SK-N-SH treated with all-trans-retinoic acid at 6 μM for 48 hours (cell line): ENCODE data around the gene JOSD2.

Experiments used
- BACH2 ChIP-seq: fragments of 250-450 bp; sonication (Bioruptor Pico); IDR thresholded peaks from 2 replicates; pipeline ENCODE4 v1.9.0; 2021; ENCODE audit warnings: mild to moderate bottlenecking, borderline replicate concordance
- GLIS3 ChIP-seq: fragments of 250-450 bp; sonication (Bioruptor Pico); IDR thresholded peaks from 2 replicates; pipeline ENCODE4 v1.5.0; 2020; ENCODE audit warnings: mild to moderate bottlenecking, moderate library complexity
- OSR1 ChIP-seq: fragments of 250-450 bp; sonication (Bioruptor Pico); IDR thresholded peaks from 2 replicates; pipeline ENCODE4 v1.8.0; 2022; ENCODE audit warnings: moderate library complexity, mild to moderate bottlenecking, inconsistent platforms
- PPARA ChIP-seq: fragments of 250-450 bp; sonication (Bioruptor Pico); IDR thresholded peaks from 2 replicates; pipeline ENCODE4 v1.5.0; 2020; ENCODE audit warnings: mild to moderate bottlenecking, borderline replicate concordance
- ZC3H10 ChIP-seq: fragments of 250-450 bp; sonication (Bioruptor Pico); IDR thresholded peaks from 2 replicates; pipeline ENCODE4 v1.5.1; 2021; ENCODE audit warnings: mild to moderate bottlenecking, moderate library complexity
- ZFP30 ChIP-seq: fragments of 450-650 bp; formaldehyde crosslinking; IDR thresholded peaks from 2 replicates; pipeline ENCODE4 v1.5.0; 2022; ENCODE audit warnings: mild to moderate bottlenecking, moderate library complexity
- TF ChIP-seq, protein P1 (sequence below): fragments of 250-450 bp; sonication (Bioruptor Pico); IDR thresholded peaks from 2 replicates; pipeline ENCODE4 v1.5.0; 2020; ENCODE audit warnings: mild to moderate bottlenecking, moderate library complexity

DNA sequence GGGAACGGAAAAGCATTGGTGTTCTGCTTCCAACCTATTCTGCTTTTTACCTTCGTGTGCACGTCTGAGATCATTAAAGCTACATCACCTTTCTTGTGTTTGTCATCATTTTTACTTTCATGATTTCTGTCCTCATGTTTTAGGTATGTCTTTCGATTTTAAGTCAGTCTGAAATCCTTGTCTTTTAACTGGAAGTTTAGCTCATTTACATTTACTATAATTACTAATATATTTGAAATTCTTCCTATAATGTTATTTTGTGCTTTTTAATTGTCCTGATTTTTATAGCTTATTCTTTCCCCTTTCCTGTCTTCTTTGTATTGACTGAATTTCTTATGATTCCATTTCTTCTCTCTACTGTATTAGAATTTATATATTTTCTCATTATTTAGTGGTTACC is 22.0 kb upstream of the JOSD2 start:
- TF ChIP-seq OSR1 (no peak), GLIS3 (CRISPR knock-in tag) (no peak), ZFP30 (CRISPR knock-in tag) (no peak), BACH2 (no peak), ZC3H10 (CRISPR knock-in tag) (no peak), PPARA (CRISPR knock-in tag) (no peak)
- TF ChIP-seq, protein P1, sequence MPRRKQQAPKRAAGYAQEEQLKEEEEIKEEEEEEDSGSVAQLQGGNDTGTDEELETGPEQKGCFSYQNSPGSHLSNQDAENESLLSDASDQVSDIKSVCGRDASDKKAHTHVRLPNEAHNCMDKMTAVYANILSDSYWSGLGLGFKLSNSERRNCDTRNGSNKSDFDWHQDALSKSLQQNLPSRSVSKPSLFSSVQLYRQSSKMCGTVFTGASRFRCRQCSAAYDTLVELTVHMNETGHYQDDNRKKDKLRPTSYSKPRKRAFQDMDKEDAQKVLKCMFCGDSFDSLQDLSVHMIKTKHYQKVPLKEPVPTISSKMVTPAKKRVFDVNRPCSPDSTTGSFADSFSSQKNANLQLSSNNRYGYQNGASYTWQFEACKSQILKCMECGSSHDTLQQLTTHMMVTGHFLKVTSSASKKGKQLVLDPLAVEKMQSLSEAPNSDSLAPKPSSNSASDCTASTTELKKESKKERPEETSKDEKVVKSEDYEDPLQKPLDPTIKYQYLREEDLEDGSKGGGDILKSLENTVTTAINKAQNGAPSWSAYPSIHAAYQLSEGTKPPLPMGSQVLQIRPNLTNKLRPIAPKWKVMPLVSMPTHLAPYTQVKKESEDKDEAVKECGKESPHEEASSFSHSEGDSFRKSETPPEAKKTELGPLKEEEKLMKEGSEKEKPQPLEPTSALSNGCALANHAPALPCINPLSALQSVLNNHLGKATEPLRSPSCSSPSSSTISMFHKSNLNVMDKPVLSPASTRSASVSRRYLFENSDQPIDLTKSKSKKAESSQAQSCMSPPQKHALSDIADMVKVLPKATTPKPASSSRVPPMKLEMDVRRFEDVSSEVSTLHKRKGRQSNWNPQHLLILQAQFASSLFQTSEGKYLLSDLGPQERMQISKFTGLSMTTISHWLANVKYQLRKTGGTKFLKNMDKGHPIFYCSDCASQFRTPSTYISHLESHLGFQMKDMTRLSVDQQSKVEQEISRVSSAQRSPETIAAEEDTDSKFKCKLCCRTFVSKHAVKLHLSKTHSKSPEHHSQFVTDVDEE, result no peak
